HL-60 (cell line): ENCODE data around the gene BLOC1S5.

Source experiments
- DNase-seq, 2 experiments: peaks; one replicate each; pipeline ENCODE4 v3.0.0-alpha.2; 2010 to 2020; ENCODE audit warnings: low read depth in 1 of 2, low spot score in 1 of 2
- H3K27ac ChIP-seq: fragments of 250-450 bp; sonication (Bioruptor Pico); replicated peaks from 2 replicates; pipeline ENCODE4 v1.5.1; 2020; ENCODE audit warnings: mild to moderate bottlenecking, moderate library complexity
- H3K27me3 ChIP-seq: fragments of 250-450 bp; sonication (Bioruptor Pico); 2 replicates; pipeline ENCODE4 v1.5.1; 2021; ENCODE audit warnings: mild to moderate bottlenecking, moderate library complexity; ENCODE audit not compliant: insufficient read depth, poor library complexity, severe bottlenecking
- H3K4me3 ChIP-seq: replicated peaks from 2 replicates; pipeline ENCODE4 v1.5.1; 2011; ENCODE audit warnings: mild to moderate bottlenecking, control low read depth, low read length; ENCODE audit not compliant: insufficient read depth
- CTCF ChIP-seq: IDR thresholded peaks from one replicate; pipeline ENCODE4 v1.5.1; 2011; ENCODE audit warnings: low read length, control low read depth, inconsistent platforms; ENCODE audit not compliant: insufficient read depth
- GABPA ChIP-seq: IDR thresholded peaks from 2 replicates; pipeline ENCODE4 v1.6.1; 2012; ENCODE audit warnings: low read depth
- POLR2AphosphoS5 ChIP-seq: IDR thresholded peaks from 2 replicates; pipeline ENCODE4 v1.6.1; 2012; ENCODE audit warnings: low read depth
- REST ChIP-seq: IDR thresholded peaks from 2 replicates; pipeline ENCODE4 v1.6.1; 2012; ENCODE audit warnings: low read depth; ENCODE audit not compliant: insufficient replicate concordance
- SPI1 ChIP-seq: IDR thresholded peaks from 2 replicates; pipeline ENCODE4 v1.6.1; 2012; ENCODE audit warnings: low read depth, mild to moderate bottlenecking, borderline replicate concordance

Gene BLOC1S5

GRCh38 chr6:7999201-7999600, 65.0 kb downstream of the BLOC1S5 start:
- no peak overlapping the region for H3K27ac ChIP-seq
- no peak overlapping the region for H3K4me3 ChIP-seq
- no peak for TF ChIP-seq REST
- no peak for DNase-seq
- H3K27me3 ChIP-seq = no peaks in the 10 kb centered on the region

- Histone ChIP-seq H3K27me3 (no peaks in the 10 kb centered on the region), H3K27ac (no peak overlapping the region), H3K4me3 (no peak overlapping the region)
- DNase-seq = peak in 1 of 2 experiments; percentile 28
- 0 out of 2 replicates have a peak, but pooled peaks have one; percentile 8 for TF ChIP-seq SPI1
- TF ChIP-seq POLR2AphosphoS5 = no peak
These were observed 66.0 kb downstream of the BLOC1S5 start for GRCh38 chr6:7998103-7998725.

GRCh38 chr6:7997286-7997685, 66.9 kb downstream of the BLOC1S5 start:
- Histone ChIP-seq H3K27ac (no peak overlapping the region), H3K4me3 (no peak overlapping the region), H3K27me3 (no peaks in the 10 kb centered on the region)
- TF ChIP-seq GABPA (no peak), REST (no peak), CTCF (no peak), POLR2AphosphoS5 (no peak), SPI1 (no peak)
- no peak for DNase-seq

- no peak for DNase-seq
- no peak for TF ChIP-seq CTCF
- TF ChIP-seq REST = no peak
- no peak for TF ChIP-seq SPI1
- TF ChIP-seq POLR2AphosphoS5 = no peak
- no peak for TF ChIP-seq GABPA
- Histone ChIP-seq H3K27me3 (no peaks in the 10 kb centered on the region), H3K4me3 (no peak overlapping the region), H3K27ac (no peak overlapping the region)
These were observed 67.6 kb downstream of the BLOC1S5 start for GRCh38 chr6:7996538-7997111.
